ENCODE results near the gene RLBP1.

DNA sequence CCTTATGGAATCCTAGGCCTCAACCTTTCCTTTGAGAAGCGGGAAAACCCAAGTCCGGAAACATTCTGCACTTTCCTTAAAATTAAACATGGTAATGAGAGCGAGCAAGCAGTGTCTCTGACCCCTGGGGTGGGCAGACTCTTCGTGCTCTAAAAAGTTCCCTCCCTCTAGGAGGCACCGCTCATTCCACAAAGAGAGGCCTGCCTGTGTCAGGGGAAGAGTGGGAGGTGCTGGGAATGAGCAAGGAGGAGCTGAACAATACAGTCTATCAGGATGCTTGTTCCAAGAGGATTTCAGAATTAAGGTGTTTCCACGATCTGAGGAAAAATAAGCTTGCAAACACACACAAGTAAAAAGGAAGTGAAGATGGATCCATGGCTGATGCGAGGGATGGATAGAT is 6.0 kb upstream of the RLBP1 start:
- no peak for TF ChIP-seq CTCF (IDR thresholded peaks at IDR 0.05; ENCODE audit: poor library complexity)
- no peak for TF ChIP-seq EZH2 (IDR thresholded peaks at IDR 0.05; ENCODE audit: borderline replicate concordance)
